ENCODE results near the gene ELANE. TPM values are rescaled to one million over a fixed set of nuclear protein-coding genes. Genes with fewer than 3 reads are reported as not detected.

Gene ELANE
- total RNA-seq, 4 donors from 2014 or later, result 1.9 to 2.1 (median 2.1) TPM; not detected in 1

DNA sequence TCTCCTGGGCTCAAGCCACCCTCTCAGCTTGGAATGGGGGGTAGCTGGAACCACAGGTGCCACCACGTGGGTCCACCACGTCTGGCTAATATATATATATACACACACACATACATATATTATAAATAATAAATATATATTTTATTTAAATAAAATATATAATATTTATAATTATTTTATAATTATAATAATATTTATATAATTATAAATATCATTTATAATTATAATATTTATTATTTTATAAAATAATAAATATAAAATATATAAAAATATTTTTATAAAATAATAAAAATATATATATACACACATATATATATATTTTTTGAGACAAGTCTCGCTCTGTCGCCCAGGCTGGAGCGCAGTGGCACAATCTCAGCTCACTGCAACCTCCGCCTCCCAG lies 2.4 kb downstream of the ELANE start:
- TF ChIP-seq, protein P1, sequence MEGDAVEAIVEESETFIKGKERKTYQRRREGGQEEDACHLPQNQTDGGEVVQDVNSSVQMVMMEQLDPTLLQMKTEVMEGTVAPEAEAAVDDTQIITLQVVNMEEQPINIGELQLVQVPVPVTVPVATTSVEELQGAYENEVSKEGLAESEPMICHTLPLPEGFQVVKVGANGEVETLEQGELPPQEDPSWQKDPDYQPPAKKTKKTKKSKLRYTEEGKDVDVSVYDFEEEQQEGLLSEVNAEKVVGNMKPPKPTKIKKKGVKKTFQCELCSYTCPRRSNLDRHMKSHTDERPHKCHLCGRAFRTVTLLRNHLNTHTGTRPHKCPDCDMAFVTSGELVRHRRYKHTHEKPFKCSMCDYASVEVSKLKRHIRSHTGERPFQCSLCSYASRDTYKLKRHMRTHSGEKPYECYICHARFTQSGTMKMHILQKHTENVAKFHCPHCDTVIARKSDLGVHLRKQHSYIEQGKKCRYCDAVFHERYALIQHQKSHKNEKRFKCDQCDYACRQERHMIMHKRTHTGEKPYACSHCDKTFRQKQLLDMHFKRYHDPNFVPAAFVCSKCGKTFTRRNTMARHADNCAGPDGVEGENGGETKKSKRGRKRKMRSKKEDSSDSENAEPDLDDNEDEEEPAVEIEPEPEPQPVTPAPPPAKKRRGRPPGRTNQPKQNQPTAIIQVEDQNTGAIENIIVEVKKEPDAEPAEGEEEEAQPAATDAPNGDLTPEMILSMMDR (IDR thresholded peaks at IDR 0.05), result no peak
- no peak for TF ChIP-seq POLR2A (IDR thresholded peaks at IDR 0.05)
- intact Hi-C loops (cut with DNase I), result no loop called here
- 71 to 74% methylated on average over 6 of the region's 6 CpGs for WGBS, 2 donors
- Histone ChIP-seq H3K27me3 (no peaks in the 10 kb centered on the region), H3K36me3 (no peaks in the 10 kb centered on the region), H3K27ac (no peak overlapping the region), H3K4me3 (replicated peaks in 1 of 3) (no peak overlapping the region), H3K9me3 (no peaks in the 10 kb centered on the region), H3K4me1 (peaks cover 10 to 14% of the 10 kb centered on the region in 2 donors)
- no peak for DNase-seq

DNA sequence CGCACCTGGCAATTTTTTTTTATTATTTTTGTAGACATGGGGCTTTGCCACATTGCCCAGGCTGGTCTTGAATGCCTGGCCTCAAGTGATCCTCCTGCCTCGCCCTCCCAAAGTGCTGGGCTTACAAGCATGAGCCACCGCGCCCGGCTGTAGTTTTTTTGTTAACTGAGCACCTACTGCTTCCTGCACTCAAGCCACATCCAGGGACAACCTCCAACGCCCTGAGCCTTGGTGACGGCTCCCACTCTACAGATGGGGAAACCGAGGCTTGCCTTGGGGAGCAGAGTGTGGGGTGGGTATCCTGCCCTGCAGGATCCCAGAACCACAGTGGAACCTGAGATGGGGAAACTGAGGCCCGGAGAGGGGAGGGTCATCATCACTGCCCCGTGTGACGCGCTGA lies 3.0 kb downstream of the ELANE start:
- DNase-seq, result no peak
- no peaks in the 10 kb centered on the region for H3K27me3 ChIP-seq
- H3K4me1 ChIP-seq, result peaks cover 8 to 13% of the 10 kb centered on the region in 2 donors
- intact Hi-C loops (cut with DNase I), result no loop called here
- no peak overlapping the region for H3K27ac ChIP-seq
- TF ChIP-seq POLR2A (IDR thresholded peaks at IDR 0.05), result no peak
- H3K36me3 ChIP-seq, result no peaks in the 10 kb centered on the region
- no peaks in the 10 kb centered on the region for H3K9me3 ChIP-seq
- 84 to 86% methylated on average over 7 to 12 of the region's 12 CpGs for WGBS, 2 donors
- H3K4me3 ChIP-seq (replicated peaks in 1 of 3), result no peak overlapping the region

DNA sequence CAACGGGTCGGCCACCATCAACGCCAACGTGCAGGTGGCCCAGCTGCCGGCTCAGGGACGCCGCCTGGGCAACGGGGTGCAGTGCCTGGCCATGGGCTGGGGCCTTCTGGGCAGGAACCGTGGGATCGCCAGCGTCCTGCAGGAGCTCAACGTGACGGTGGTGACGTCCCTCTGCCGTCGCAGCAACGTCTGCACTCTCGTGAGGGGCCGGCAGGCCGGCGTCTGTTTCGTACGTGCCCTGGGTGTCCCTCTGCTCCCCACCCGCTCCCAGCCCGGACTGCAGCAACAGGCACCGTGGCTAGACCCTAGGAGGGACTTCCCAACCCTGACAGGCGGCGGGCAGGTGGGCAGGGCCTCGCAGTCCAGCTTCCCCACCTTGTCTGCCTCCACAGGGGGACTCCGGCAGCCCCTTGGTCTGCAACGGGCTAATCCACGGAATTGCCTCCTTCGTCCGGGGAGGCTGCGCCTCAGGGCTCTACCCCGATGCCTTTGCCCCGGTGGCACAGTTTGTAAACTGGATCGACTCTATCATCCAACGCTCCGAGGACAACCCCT lies 3.5 kb downstream of the ELANE start:
- no peaks in the 10 kb centered on the region for H3K36me3 ChIP-seq
- H3K27ac ChIP-seq, result no peak overlapping the region
- TF ChIP-seq, protein P1 (IDR thresholded peaks at IDR 0.05), result no peak
- no peak for TF ChIP-seq POLR2A (IDR thresholded peaks at IDR 0.05)
- H3K27me3 ChIP-seq, result no peaks in the 10 kb centered on the region
- 74 to 82% methylated on average over 19 to 25 of the region's 40 CpGs for WGBS, 2 donors
- H3K4me1 ChIP-seq, result peaks cover 3 to 8% of the 10 kb centered on the region in 2 donors
- H3K9me3 ChIP-seq, result no peaks in the 10 kb centered on the region
- intact Hi-C loops (cut with DNase I), result no loop called here
- no peak for DNase-seq
- no peak overlapping the region for H3K4me3 ChIP-seq (replicated peaks in 1 of 3)

DNA sequence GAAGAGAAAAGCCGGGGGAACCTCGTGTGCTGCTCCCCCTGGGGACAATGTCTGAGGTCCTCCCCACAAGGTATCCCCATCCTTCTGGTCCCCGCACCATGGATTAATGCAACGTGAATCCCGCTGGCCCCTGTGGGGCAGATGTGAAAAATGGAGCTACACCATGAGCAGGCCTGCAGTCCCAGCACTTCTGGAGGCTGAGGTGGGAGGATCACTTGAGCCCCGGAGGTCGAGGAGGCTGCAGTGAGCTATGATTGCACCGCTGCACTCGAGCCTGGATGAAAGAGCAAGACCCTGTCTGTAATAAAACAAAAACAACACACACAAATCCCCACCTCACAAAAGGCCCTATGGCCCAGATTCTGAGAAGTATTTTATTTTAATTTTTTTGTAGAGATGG lies 6.2 kb downstream of the ELANE start:
- TF ChIP-seq, protein P1 (IDR thresholded peaks at IDR 0.05), result no peak
- TF ChIP-seq POLR2A (IDR thresholded peaks at IDR 0.05), result no peak
- Histone ChIP-seq H3K27ac (no peak overlapping the region), H3K27me3 (no peaks in the 10 kb centered on the region), H3K4me3 (replicated peaks in 1 of 3) (no peak overlapping the region), H3K36me3 (no peaks in the 10 kb centered on the region), H3K4me1 (peaks cover 4 to 6% of the 10 kb centered on the region in 2 donors), H3K9me3 (no peaks in the 10 kb centered on the region)
- DNase-seq, result no peak
- intact Hi-C loops (cut with DNase I), result no loop called here
- WGBS, 2 donors, result 77 to 80% methylated on average over 9 of the region's 9 CpGs

DNA sequence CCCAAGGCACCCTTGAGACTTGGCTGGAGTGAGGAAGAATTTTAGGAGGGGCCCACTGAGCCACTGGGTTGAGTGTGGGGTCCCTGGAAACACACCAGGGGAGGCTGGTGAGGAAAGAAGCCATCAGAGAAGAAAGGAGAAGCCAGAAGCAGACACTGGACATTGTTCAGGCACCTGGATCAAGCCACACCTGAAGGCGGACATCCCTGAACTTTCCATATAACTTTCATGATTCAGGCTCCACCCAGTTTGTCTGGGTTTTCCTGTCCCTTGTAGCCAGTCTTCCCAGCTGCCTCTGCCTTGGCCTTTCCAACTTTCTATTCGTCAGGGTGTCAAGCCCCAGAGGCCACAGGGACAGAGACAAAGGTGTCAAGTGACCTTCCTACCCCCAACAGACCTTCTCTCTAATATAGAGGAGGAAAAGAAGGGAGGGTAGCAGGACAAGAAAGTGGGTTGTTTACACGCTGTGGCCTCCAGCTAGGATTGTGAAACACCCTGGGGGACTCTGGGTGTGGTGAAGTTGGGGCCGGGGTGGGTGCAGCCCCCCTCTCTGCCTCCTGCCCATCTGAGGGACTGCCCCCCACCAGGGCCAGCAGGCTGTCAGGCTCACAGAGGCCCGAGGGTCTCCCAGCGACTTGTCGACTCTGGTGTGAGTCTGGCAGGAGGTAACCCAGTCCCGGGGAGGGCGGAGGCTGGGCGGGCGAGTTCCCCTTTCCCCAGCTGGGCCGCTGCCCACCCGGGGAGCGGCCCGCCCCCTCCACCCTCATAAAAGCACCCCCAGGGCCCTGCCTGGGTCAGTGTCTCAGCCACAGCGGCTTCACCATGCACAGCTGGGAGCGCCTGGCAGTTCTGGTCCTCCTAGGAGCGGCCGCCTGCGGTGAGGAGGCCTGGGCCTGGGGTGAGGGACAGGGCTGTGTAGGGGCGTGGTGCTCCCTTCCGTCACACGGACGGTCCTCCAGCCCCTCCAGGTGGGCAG lies 7.1 kb downstream of the ELANE start, which contains the start of gene CFD:
CFD (plus strand) TSS at position 797 of the 976 bp plus-strand sequence; CDS start at position 823, 26 bp downstream.
- 51 to 53% methylated on average over 9 to 12 of the region's 24 CpGs for WGBS, 2 donors
- Histone ChIP-seq H3K36me3 (no peaks in the 10 kb centered on the region), H3K4me3 (replicated peaks in 1 of 3) (peak within 1 kb of the TSS in 1 of 3 donors; percentile 34), H3K9me3 (no peaks in the 10 kb centered on the region), H3K27me3 (no peaks in the 10 kb centered on the region), H3K27ac (peak within 1 kb of the TSS; percentile 29 to 53 (median 52)), H3K4me1 (peaks cover 4 to 6% of the 10 kb centered on the region in 2 donors)
- intact Hi-C loops (cut with DNase I), result no loop called here
- DNase-seq, result no peak
- TF ChIP-seq POLR2A (IDR thresholded peaks at IDR 0.05), result no peak

Data from thyroid gland (tissue), 4 donors.